NK-92 treated with Interleukin-12 subunit alpha and Interleukin-12 subunit beta, amount 100 ng/mL, for 24 hours (cell line): ENCODE data around the gene PAPSS2.

Experiments
- DNase-seq: peaks from one replicate; lab custom pipeline; 2025; lab: John Stamatoyannopoulos, UW

Gene PAPSS2

GRCh38 chr10:87750817-87751216, 91.1 kb downstream of the PAPSS2 start:
- DNase-seq, result no peak

GRCh38 chr10:87751274-87751673, 91.6 kb downstream of the PAPSS2 start:
- DNase-seq, result no peak

GRCh38 chr10:87752566-87752965, 92.9 kb downstream of the PAPSS2 start:
- no peak for DNase-seq

GRCh38 chr10:87753995-87754866, 94.6 kb downstream of the PAPSS2 start:
- no peak for DNase-seq

GRCh38 chr10:87757685-87758084, 98.0 kb downstream of the PAPSS2 start:
- no peak for DNase-seq

GRCh38 chr10:87759551-87759950, 99.9 kb downstream of the PAPSS2 start:
- DNase-seq, result no peak

- DNase-seq, result no peak
These were observed 100.7 kb downstream of the PAPSS2 start for GRCh38 chr10:87760195-87760905.

GRCh38 chr10:87761153-87761552, 101.5 kb downstream of the PAPSS2 start:
- DNase-seq, result no peak

GRCh38 chr10:87761892-87762291, 102.2 kb downstream of the PAPSS2 start:
- peak; percentile 6 for DNase-seq

- no peak for DNase-seq
These were observed 103.6 kb downstream of the PAPSS2 start for GRCh38 chr10:87763086-87763861.

GRCh38 chr10:87764072-87764934, 104.6 kb downstream of the PAPSS2 start:
- no peak for DNase-seq

GRCh38 chr10:87765666-87766376, 106.1 kb downstream of the PAPSS2 start:
- DNase-seq, result no peak

GRCh38 chr10:87767253-87767652, 107.6 kb downstream of the PAPSS2 start:
- DNase-seq, result no peak

- DNase-seq, result no peak
These were observed 112.3 kb downstream of the PAPSS2 start for GRCh38 chr10:87771871-87772500.

- DNase-seq, result no peak
These were observed 116.1 kb downstream of the PAPSS2 start for GRCh38 chr10:87775766-87776165.

GRCh38 chr10:87776328-87776727, 116.7 kb downstream of the PAPSS2 start:
- DNase-seq, result no peak

GRCh38 chr10:87781545-87781944, 121.9 kb downstream of the PAPSS2 start:
- DNase-seq, result no peak

GRCh38 chr10:87782721-87783120, 123.0 kb downstream of the PAPSS2 start:
- no peak for DNase-seq

- DNase-seq, result no peak
These were observed 126.7 kb downstream of the PAPSS2 start for GRCh38 chr10:87786421-87786820.

GRCh38 chr10:87790185-87790584, 130.5 kb downstream of the PAPSS2 start:
- DNase-seq, result no peak
